ENCODE results near the gene KIAA1217.

Gene KIAA1217

DNA sequence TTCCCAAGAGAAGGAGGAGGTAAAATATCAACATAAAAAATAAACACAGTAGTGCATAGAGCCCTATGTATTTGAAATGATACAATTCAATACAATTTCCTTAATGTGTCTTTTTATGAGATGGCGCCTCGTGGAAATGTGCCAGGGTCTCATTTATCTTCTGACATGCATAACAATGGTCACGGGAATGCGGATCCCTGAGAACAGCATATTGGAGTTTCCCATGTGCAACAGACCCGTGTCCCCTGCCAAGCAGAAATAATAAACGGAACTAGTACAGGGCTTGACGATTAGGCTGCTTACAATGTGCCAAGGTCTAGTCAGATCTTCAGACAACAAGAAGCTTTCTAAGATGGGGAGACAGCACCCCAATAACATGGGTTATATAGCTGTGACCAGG is 296.8 kb downstream of the KIAA1217 start:
- H3K27ac ChIP-seq (ENCODE audit: low read length) = no peak overlapping the region
- H3K9ac ChIP-seq (ENCODE audit: low read length) = no peak overlapping the region
- no peaks in the 10 kb centered on the region for H3K27me3 ChIP-seq (ENCODE audit: control insufficient read depth, insufficient read depth, low read length)
- peaks cover 6% of the 10 kb centered on the region for H3K4me1 ChIP-seq (ENCODE audit: control insufficient read depth, low read depth, low read length)
- H3K4me3 ChIP-seq (ENCODE audit: low read length) = no peak overlapping the region
- no peaks in the 10 kb centered on the region for H3K36me3 ChIP-seq (ENCODE audit: control insufficient read depth, low read depth, low read length)
- no peaks in the 10 kb centered on the region for H3K9me3 ChIP-seq (ENCODE audit: control insufficient read depth, low read depth, low read length)

DNA sequence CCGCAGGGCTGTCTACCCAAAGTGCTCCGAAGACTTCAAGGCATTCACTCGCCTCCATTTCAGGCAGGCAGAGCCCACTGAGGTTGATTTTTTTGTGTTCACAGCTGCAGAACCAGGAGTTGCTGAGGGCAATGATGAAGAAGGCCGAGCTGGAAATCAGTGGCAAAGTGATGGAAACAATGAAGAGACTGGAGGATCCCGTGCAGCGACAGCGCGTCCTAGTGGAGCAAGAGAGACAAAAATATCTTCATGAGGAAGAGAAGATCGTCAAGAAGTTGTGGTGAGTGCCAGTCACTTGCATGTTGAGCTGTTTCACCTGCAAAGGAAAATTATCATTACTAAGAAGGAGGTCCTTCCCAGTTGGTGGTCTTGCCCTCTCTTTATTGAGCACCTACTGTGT is 304.2 kb downstream of the KIAA1217 start:
- Histone ChIP-seq H3K4me1 (ENCODE audit: control insufficient read depth, low read depth, low read length) (no peaks in the 10 kb centered on the region), H3K4me3 (ENCODE audit: low read length) (no peak overlapping the region), H3K27ac (ENCODE audit: low read length) (no peak overlapping the region), H3K9me3 (ENCODE audit: control insufficient read depth, low read depth, low read length) (no peaks in the 10 kb centered on the region), H3K36me3 (ENCODE audit: control insufficient read depth, low read depth, low read length) (no peaks in the 10 kb centered on the region), H3K27me3 (ENCODE audit: control insufficient read depth, insufficient read depth, low read length) (no peaks in the 10 kb centered on the region), H3K9ac (ENCODE audit: low read length) (no peak overlapping the region)

DNA sequence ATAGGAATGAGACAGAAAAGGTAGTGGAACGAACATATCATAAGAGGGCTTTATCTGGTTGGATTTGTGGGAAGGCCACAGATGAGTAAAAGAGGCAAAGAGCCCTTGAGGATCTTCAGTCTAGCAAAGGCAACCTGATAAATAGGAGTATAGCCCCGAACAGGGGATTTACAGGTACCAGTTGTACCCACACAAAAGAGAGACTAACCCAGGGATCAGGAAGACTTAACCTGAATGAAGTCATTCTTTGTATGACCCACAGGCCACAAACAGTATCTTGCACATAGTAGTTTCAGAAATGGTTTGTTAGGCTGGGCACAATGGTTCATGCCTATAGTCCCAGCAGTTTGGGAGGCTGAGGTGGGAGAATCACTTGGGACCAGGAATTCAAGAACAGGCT is 306.5 kb downstream of the KIAA1217 start:
- Histone ChIP-seq H3K9me3 (ENCODE audit: control insufficient read depth, low read depth, low read length) (no peaks in the 10 kb centered on the region), H3K27me3 (ENCODE audit: control insufficient read depth, insufficient read depth, low read length) (no peaks in the 10 kb centered on the region), H3K9ac (ENCODE audit: low read length) (no peak overlapping the region), H3K27ac (ENCODE audit: low read length) (no peak overlapping the region), H3K4me3 (ENCODE audit: low read length) (no peak overlapping the region), H3K36me3 (ENCODE audit: control insufficient read depth, low read depth, low read length) (no peaks in the 10 kb centered on the region), H3K4me1 (ENCODE audit: control insufficient read depth, low read depth, low read length) (peaks cover 14% of the 10 kb centered on the region)

DNA sequence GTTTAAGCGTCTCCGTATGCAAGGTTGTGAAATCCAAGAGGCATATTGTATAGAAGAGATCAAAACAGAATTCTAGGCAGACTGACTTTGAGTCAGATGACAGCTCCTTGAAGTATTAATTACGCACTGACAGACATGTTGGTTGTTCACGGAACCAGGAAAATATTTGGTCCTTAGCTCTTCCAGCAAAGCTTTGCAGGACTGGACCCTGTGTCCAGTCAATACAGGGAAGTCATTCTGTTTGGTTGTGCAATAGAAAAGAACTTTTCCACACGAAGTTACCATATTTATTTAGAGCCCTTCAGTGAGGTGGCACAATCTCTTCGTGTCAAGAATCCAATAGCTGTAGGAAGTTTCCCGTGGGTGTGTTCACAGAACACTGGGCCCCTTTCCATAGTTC is 309.5 kb downstream of the KIAA1217 start:
- H3K9ac ChIP-seq (ENCODE audit: low read length) = no peak overlapping the region
- H3K4me1 ChIP-seq (ENCODE audit: control insufficient read depth, low read depth, low read length) = peaks cover 14% of the 10 kb centered on the region
- H3K9me3 ChIP-seq (ENCODE audit: control insufficient read depth, low read depth, low read length) = no peaks in the 10 kb centered on the region
- H3K36me3 ChIP-seq (ENCODE audit: control insufficient read depth, low read depth, low read length) = no peaks in the 10 kb centered on the region
- no peaks in the 10 kb centered on the region for H3K27me3 ChIP-seq (ENCODE audit: control insufficient read depth, insufficient read depth, low read length)
- no peak overlapping the region for H3K4me3 ChIP-seq (ENCODE audit: low read length)
- H3K27ac ChIP-seq (ENCODE audit: low read length) = no peak overlapping the region

DNA sequence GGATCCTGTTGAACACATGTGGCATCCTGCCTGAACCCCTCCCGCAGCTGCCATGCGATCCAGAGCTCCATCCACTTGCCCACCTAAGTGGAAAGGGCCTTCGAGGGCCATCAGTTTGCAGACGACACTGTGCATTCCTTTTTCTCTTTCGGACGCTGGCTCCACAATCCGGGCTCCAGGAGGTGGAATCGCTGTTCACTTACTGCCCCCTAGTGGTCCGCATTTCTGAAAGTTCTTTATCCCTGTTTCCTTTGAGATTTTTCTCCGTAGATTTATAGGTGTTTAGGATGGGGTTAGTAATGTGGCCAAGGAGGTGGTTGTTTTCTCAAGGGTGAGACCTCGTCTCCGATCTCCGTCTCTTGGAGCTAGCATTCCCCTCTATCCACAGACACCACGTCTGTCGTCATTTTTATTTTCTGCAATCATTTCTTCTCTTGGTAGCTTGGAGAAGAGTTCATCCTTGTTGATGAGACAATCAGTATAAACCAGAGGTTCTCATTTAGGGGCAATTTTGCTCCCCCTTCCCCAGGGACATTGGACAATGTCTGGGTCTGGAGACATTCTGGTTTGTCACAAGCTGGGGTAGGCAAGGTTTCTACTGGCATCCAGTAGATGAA is 310.2 kb downstream of the KIAA1217 start:
- H3K9ac ChIP-seq (ENCODE audit: low read length) = no peak overlapping the region
- H3K9me3 ChIP-seq (ENCODE audit: control insufficient read depth, low read depth, low read length) = no peaks in the 10 kb centered on the region

DNA sequence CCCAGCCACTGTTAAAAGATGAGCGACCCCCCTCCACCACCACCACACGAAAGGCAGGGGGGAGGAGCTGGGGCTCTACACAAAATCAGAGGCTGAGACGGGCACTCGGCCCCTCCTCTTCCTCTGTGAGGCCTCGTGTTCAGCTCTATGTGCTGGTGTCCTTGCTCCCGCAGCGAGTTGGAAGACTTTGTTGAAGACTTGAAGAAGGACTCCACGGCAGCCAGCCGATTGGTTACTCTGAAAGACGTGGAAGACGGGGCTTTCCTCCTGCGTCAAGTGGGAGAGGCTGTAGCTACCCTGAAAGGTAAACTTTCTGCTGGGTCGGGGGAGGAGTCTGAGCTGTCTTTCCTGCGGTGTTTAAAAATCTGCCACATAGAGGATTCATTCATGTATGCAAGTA is 311.0 kb downstream of the KIAA1217 start:
- Histone ChIP-seq H3K9me3 (ENCODE audit: control insufficient read depth, low read depth, low read length) (no peaks in the 10 kb centered on the region), H3K27ac (ENCODE audit: low read length) (no peak overlapping the region), H3K4me3 (ENCODE audit: low read length) (no peak overlapping the region), H3K9ac (ENCODE audit: low read length) (no peak overlapping the region), H3K36me3 (ENCODE audit: control insufficient read depth, low read depth, low read length) (no peaks in the 10 kb centered on the region), H3K27me3 (ENCODE audit: control insufficient read depth, insufficient read depth, low read length) (no peaks in the 10 kb centered on the region), H3K4me1 (ENCODE audit: control insufficient read depth, low read depth, low read length) (peaks cover 14% of the 10 kb centered on the region)

More for the DNA sequence above, 310.2 kb downstream of the KIAA1217 start:
- Histone ChIP-seq H3K4me3 (ENCODE audit: low read length) (no peak overlapping the region), H3K27me3 (ENCODE audit: control insufficient read depth, insufficient read depth, low read length) (no peaks in the 10 kb centered on the region), H3K36me3 (ENCODE audit: control insufficient read depth, low read depth, low read length) (no peaks in the 10 kb centered on the region), H3K4me1 (ENCODE audit: control insufficient read depth, low read depth, low read length) (peaks cover 14% of the 10 kb centered on the region), H3K27ac (ENCODE audit: low read length) (no peak overlapping the region)

DNA sequence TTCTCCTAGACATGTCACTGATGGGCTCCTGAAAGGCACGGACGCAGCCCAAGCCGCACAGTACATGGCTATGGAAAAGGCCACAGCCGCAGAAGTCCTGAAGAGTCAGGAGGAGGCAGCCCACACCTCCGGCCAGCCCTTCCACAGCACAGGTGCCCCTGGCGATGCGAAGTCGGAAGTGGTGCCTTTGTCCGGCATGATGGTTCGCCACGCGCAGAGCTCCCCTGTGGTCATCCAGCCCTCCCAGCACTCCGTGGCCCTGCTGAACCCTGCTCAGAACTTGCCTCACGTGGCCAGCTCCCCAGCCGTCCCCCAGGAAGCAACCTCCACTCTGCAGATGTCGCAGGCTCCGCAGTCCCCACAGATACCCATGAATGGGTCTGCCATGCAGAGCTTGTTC is 315.4 kb downstream of the KIAA1217 start:
- Histone ChIP-seq H3K36me3 (ENCODE audit: control insufficient read depth, low read depth, low read length) (no peaks in the 10 kb centered on the region), H3K4me1 (ENCODE audit: control insufficient read depth, low read depth, low read length) (peaks cover 9% of the 10 kb centered on the region), H3K9ac (ENCODE audit: low read length) (no peak overlapping the region), H3K4me3 (ENCODE audit: low read length) (no peak overlapping the region), H3K9me3 (ENCODE audit: control insufficient read depth, low read depth, low read length) (no peaks in the 10 kb centered on the region), H3K27ac (ENCODE audit: low read length) (no peak overlapping the region), H3K27me3 (ENCODE audit: control insufficient read depth, insufficient read depth, low read length) (no peaks in the 10 kb centered on the region)

DNA sequence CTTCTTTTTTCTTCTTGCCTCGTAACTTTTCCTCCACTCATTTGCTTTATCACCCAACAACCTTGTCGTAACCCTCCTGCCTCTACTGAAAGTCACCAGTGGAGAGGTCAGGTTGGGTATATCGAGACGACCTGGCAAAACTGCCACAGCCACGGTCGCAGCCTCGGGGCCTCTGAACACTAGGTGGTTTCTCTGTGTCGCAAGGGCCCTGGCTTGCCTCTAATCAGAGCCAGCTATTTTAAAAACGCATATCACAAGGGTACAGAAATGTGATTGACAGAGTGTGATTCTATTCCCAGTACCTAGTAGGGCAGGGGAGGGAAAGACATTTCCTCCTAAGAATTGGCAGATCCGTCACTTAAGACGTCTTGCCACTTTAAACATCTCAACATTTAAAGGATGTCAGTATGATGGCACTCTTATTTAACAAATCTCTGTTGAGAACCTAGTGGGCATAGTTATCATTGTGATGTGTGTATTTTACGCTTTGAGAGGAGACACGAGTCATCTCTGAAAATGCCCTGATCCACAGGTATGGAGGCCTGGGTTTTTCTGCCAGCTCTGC is 317.2 kb downstream of the KIAA1217 start:
- Histone ChIP-seq H3K9me3 (ENCODE audit: control insufficient read depth, low read depth, low read length) (no peaks in the 10 kb centered on the region), H3K27me3 (ENCODE audit: control insufficient read depth, insufficient read depth, low read length) (no peaks in the 10 kb centered on the region), H3K36me3 (ENCODE audit: control insufficient read depth, low read depth, low read length) (no peaks in the 10 kb centered on the region), H3K4me1 (ENCODE audit: control insufficient read depth, low read depth, low read length) (no peaks in the 10 kb centered on the region), H3K9ac (ENCODE audit: low read length) (no peak overlapping the region), H3K27ac (ENCODE audit: low read length) (no peak overlapping the region), H3K4me3 (ENCODE audit: low read length) (no peak overlapping the region)

DNA sequence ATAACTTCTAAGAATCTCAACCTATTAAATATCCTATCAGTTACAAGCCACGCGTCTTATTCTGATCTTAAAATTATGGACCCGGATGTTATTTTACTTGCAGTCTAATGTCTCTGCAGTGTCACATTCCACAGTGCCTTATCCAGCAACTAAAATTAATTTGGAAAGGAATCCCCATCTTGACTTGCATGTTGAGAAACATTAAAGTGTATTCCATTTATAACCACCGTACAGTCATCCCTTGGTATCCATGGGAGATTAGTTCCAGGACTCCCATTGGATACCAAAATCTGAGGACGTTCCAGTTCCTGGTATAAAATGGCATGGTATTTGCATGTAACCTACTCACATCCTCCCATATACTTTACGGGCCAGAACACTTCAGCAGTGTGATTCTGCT is 320.0 kb downstream of the KIAA1217 start:
- Histone ChIP-seq H3K27me3 (ENCODE audit: control insufficient read depth, insufficient read depth, low read length) (no peaks in the 10 kb centered on the region), H3K9ac (ENCODE audit: low read length) (no peak overlapping the region), H3K4me3 (ENCODE audit: low read length) (no peak overlapping the region), H3K4me1 (ENCODE audit: control insufficient read depth, low read depth, low read length) (no peaks in the 10 kb centered on the region), H3K27ac (ENCODE audit: low read length) (no peak overlapping the region), H3K36me3 (ENCODE audit: control insufficient read depth, low read depth, low read length) (peaks cover 16% of the 10 kb centered on the region), H3K9me3 (ENCODE audit: control insufficient read depth, low read depth, low read length) (no peaks in the 10 kb centered on the region)

DNA sequence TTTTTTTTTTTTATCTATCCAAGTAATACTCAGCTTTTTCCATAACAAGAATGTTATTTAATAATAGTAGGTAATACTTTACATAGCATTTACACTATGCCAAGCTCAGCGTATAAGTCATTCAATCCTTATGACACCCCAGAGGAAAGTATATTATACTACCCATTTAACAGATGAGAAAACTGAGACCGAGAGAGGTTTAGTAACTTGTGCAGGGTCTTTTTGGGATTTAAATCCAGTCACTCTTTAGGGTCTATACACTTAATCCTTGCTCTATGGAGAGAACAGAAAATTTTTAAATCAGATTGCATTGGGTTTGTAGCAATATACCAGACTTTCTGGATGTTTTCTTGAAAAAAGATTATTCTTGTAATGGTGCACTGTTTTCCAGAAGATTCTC is 322.5 kb downstream of the KIAA1217 start:
- Histone ChIP-seq H3K9ac (ENCODE audit: low read length) (no peak overlapping the region), H3K36me3 (ENCODE audit: control insufficient read depth, low read depth, low read length) (peaks cover 16% of the 10 kb centered on the region)

DNA sequence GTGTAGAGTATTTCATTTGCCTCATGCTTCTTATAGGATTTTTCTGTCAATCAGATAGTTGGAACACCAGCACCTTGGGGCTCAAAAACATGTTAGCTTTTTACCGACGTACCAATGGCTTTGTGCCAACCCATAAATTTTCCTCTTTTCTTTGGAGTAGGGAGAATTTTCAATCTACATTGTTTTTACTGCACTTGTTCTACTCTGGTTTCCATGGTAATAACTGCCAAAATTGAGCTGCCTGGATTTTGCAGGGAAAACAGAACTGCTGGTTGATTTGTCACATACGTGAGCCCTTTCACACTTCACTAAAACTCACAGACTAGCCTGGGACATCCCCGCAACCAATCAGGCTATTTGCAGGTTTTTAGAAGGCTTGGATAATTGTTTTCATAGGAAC is 325.0 kb downstream of the KIAA1217 start:
- Histone ChIP-seq H3K9ac (ENCODE audit: low read length) (no peak overlapping the region), H3K4me1 (ENCODE audit: control insufficient read depth, low read depth, low read length) (no peaks in the 10 kb centered on the region), H3K4me3 (ENCODE audit: low read length) (no peak overlapping the region), H3K36me3 (ENCODE audit: control insufficient read depth, low read depth, low read length) (peaks cover 18% of the 10 kb centered on the region), H3K27me3 (ENCODE audit: control insufficient read depth, insufficient read depth, low read length) (no peaks in the 10 kb centered on the region), H3K27ac (ENCODE audit: low read length) (no peak overlapping the region), H3K9me3 (ENCODE audit: control insufficient read depth, low read depth, low read length) (no peaks in the 10 kb centered on the region)

More for the DNA sequence above, 322.5 kb downstream of the KIAA1217 start:
- no peaks in the 10 kb centered on the region for H3K9me3 ChIP-seq (ENCODE audit: control insufficient read depth, low read depth, low read length)
- H3K27ac ChIP-seq (ENCODE audit: low read length) = no peak overlapping the region
- no peaks in the 10 kb centered on the region for H3K27me3 ChIP-seq (ENCODE audit: control insufficient read depth, insufficient read depth, low read length)
- no peaks in the 10 kb centered on the region for H3K4me1 ChIP-seq (ENCODE audit: control insufficient read depth, low read depth, low read length)
- no peak overlapping the region for H3K4me3 ChIP-seq (ENCODE audit: low read length)

DNA sequence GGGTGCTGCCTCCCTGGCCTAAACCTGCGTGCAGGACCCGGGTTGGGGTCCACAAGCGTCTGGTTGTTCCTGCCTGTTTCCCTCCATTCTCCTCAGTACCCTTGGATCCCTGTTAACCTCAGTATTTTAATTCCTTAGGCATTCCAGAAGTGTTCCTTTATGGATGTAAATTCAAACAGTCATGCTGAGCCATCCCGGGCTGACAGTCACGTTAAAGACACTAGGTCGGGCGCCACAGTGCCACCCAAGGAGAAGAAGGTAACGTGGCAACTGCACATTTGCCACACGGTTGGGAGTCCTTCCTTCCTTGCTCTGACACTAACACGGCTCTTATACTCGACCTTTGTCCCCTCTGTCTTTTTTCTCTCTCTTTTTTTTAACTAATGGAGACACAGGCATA is 327.7 kb downstream of the KIAA1217 start:
- peaks cover 17% of the 10 kb centered on the region for H3K36me3 ChIP-seq (ENCODE audit: control insufficient read depth, low read depth, low read length)

More for the DNA sequence above, 327.7 kb downstream of the KIAA1217 start:
- Histone ChIP-seq H3K4me3 (ENCODE audit: low read length) (no peak overlapping the region), H3K9me3 (ENCODE audit: control insufficient read depth, low read depth, low read length) (no peaks in the 10 kb centered on the region), H3K27ac (ENCODE audit: low read length) (no peak overlapping the region), H3K9ac (ENCODE audit: low read length) (no peak overlapping the region), H3K27me3 (ENCODE audit: control insufficient read depth, insufficient read depth, low read length) (no peaks in the 10 kb centered on the region), H3K4me1 (ENCODE audit: control insufficient read depth, low read depth, low read length) (no peaks in the 10 kb centered on the region)

Data from iPS-18a (cell line).